ENCODE data around the gene RAX2.
"Not testable (repeated sequence)": the region's sequence is repeated elsewhere in the genome, so short reads cannot be mapped to it uniquely, and the experiment has no call there.

RAX2 gene

DNA sequence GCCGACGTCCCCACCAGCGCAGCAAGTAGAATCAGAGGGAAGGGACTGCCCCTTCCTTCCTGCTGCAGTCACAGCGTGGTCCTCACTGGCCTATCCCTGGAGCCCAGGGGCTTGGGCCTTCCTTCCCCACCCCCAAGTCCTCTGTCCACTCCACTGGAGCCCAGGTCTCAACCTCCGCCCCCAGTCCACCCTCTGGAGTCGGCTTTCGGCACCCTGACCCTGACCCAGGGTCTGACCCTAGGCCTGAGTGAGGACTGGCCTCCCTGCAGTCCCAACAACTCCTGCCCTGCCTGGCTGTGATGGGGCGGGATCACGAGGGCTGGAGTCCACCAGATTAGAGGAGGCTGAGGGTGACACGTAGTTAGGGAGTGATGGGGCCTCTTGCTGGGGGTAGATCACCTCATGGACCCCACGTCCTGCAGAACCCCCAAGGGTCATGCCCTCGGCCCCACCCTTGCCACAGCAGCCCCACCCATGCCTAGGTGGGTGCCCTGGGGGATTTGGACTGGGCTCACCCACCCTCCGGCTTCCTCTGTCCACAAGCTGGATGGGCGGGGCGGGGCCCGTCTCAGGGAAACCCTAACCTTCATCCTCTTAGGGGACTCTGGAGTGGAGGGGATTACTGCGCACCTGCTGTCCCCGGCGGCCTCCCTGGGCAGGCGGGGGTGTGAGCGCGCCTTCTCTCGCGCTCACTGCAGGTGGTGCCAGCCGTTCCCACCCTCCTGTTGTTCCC lies 3.8 kb downstream of the RAX2 start:
- Histone ChIP-seq H3K9me3 (ENCODE audit: insufficient read depth, low read length, severe bottlenecking) (no peaks in the 10 kb centered on the region), H2AFZ (ENCODE audit: low read depth, low read length) (no peak overlapping the region), H3K27ac (ENCODE audit: low read length) (no peak overlapping the region), H3K9ac (ENCODE audit: low read depth, low read length) (no peak overlapping the region), H3K4me2 (ENCODE audit: insufficient read depth, low read length) (no peak overlapping the region), H3K4me1 (ENCODE audit: insufficient read depth, low read length) (peaks cover 7% of the 10 kb centered on the region), H3K36me3 (ENCODE audit: insufficient read depth, low read length) (peaks cover 34% of the 10 kb centered on the region), H3K27me3 (ENCODE audit: insufficient read depth, low read length, poor library complexity) (no peaks in the 10 kb centered on the region), H4K20me1 (ENCODE audit: insufficient read depth, low read length) (no peaks in the 10 kb centered on the region), H3K79me2 (ENCODE audit: insufficient read depth, low read length) (peaks cover 4% of the 10 kb centered on the region), H3K4me3 (ENCODE audit: low read depth in 1 of 2, low read length in 2 of 2) (no peak overlapping the region)
- TF ChIP-seq, protein P1, sequence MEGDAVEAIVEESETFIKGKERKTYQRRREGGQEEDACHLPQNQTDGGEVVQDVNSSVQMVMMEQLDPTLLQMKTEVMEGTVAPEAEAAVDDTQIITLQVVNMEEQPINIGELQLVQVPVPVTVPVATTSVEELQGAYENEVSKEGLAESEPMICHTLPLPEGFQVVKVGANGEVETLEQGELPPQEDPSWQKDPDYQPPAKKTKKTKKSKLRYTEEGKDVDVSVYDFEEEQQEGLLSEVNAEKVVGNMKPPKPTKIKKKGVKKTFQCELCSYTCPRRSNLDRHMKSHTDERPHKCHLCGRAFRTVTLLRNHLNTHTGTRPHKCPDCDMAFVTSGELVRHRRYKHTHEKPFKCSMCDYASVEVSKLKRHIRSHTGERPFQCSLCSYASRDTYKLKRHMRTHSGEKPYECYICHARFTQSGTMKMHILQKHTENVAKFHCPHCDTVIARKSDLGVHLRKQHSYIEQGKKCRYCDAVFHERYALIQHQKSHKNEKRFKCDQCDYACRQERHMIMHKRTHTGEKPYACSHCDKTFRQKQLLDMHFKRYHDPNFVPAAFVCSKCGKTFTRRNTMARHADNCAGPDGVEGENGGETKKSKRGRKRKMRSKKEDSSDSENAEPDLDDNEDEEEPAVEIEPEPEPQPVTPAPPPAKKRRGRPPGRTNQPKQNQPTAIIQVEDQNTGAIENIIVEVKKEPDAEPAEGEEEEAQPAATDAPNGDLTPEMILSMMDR (IDR thresholded peaks at IDR 0.05; ENCODE audit: borderline replicate concordance, extremely low read depth, low read length, poor library complexity, severe bottlenecking) = no peak
- no peak for TF ChIP-seq EZH2 (IDR thresholded peaks at IDR 0.05; ENCODE audit: borderline replicate concordance, low read depth, low read length, severe bottlenecking)
- ATAC-seq (ENCODE audit: insufficient read depth, low read depth) (no peak), DNase-seq (no peak)

DNA sequence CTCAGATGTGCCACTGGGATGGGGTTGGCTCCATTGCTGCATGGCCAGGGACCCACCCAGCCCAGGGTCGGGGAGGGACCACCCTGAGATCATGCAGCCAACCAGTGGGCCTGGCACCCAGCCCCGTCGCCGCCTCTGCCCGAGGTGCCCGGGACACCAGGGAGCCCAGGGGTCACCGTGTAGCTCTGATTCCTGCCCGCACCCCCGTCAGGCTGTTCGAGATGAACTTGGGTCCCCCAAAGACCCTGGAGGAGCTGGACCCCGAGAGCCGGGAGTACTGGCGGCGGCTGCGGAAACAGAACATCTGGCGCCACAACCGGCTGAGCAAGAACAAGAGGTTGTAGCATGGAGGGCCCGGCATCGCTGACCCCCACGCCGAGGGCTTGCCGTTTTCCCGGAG lies 5.0 kb downstream of the RAX2 start:
- no peak overlapping the region for H3K4me2 ChIP-seq (ENCODE audit: insufficient read depth, low read length)
- no peak overlapping the region for H3K4me3 ChIP-seq (ENCODE audit: low read depth in 1 of 2, low read length in 2 of 2)
- H3K9ac ChIP-seq (ENCODE audit: low read depth, low read length) = no peak overlapping the region
- H3K27me3 ChIP-seq (ENCODE audit: insufficient read depth, low read length, poor library complexity) = no peaks in the 10 kb centered on the region
- ATAC-seq (ENCODE audit: insufficient read depth, low read depth) = no peak
- DNase-seq = no peak
- no peak for TF ChIP-seq EZH2 (IDR thresholded peaks at IDR 0.05; ENCODE audit: borderline replicate concordance, low read depth, low read length, severe bottlenecking)
- TF ChIP-seq, protein P1 (IDR thresholded peaks at IDR 0.05; ENCODE audit: borderline replicate concordance, extremely low read depth, low read length, poor library complexity, severe bottlenecking) = no peak
- H3K4me1 ChIP-seq (ENCODE audit: insufficient read depth, low read length) = peaks cover 13% of the 10 kb centered on the region
- no peak overlapping the region for H3K27ac ChIP-seq (ENCODE audit: low read length)
- H3K79me2 ChIP-seq (ENCODE audit: insufficient read depth, low read length) = peaks cover 6% of the 10 kb centered on the region
- no peaks in the 10 kb centered on the region for H4K20me1 ChIP-seq (ENCODE audit: insufficient read depth, low read length)
- peaks cover 34% of the 10 kb centered on the region for H3K36me3 ChIP-seq (ENCODE audit: insufficient read depth, low read length)
- H2AFZ ChIP-seq (ENCODE audit: low read depth, low read length) = no peak overlapping the region
- H3K9me3 ChIP-seq (ENCODE audit: insufficient read depth, low read length, severe bottlenecking) = no peaks in the 10 kb centered on the region

DNA sequence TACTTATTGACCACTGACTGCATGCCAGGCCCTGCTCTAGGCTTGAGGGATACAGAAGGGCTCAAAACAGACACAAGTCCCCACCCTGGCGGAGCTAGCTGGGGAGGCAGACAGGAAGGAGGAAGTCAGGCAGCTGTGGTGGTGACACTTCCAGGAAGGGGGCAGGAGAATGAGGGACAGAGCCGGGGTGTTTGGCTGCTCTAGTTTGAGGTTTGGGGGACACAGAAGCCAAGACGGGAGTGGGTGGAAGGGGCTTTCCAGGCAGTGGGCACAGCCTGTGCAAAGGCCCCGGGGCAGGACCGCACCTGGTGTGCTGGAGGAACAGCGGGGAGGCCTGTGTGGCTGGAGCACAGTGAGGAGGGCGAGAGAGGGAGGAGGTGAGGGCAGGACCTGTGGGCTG lies 5.5 kb downstream of the RAX2 start:
- no peak for ATAC-seq (ENCODE audit: insufficient read depth, low read depth)
- TF ChIP-seq, protein P1 (IDR thresholded peaks at IDR 0.05; ENCODE audit: borderline replicate concordance, extremely low read depth, low read length, poor library complexity, severe bottlenecking) = no peak
- TF ChIP-seq EZH2 (IDR thresholded peaks at IDR 0.05; ENCODE audit: borderline replicate concordance, low read depth, low read length, severe bottlenecking) = no peak
- H3K4me2 ChIP-seq (ENCODE audit: insufficient read depth, low read length) = no peak overlapping the region

DNA sequence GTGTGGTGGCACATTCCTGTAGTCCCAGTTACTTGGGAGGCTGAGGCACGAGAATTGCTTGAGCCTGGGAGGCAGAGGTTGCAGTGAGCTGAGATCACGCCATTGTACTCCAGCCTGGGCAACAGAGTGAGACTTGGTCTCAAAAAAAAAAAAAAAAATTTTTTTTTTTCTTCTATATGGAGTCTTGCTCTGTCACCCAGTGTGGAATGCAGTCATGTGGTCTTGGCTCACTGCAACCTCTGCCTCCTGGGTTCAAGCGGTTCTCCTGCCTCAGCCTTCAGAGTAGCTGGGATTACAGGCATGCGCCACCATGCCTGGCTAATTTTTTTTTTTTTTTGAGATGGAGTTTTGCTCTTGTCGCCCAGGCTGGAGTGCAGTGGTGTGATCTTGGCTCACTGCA lies 6.3 kb downstream of the RAX2 start:
- not testable (repeated sequence) for DNase-seq; H2AFZ ChIP-seq (ENCODE audit: low read depth, low read length); H3K9ac ChIP-seq (ENCODE audit: low read depth, low read length); ATAC-seq (ENCODE audit: insufficient read depth, low read depth); H3K4me2 ChIP-seq (ENCODE audit: insufficient read depth, low read length); H3K9me3 ChIP-seq (ENCODE audit: insufficient read depth, low read length, severe bottlenecking); H3K27me3 ChIP-seq (ENCODE audit: insufficient read depth, low read length, poor library complexity); H4K20me1 ChIP-seq (ENCODE audit: insufficient read depth, low read length); H3K4me3 ChIP-seq (ENCODE audit: low read depth in 1 of 2, low read length in 2 of 2); H3K27ac ChIP-seq (ENCODE audit: low read length)
- Histone ChIP-seq H3K4me1 (ENCODE audit: insufficient read depth, low read length) (peaks cover 21% of the 10 kb centered on the region), H3K79me2 (ENCODE audit: insufficient read depth, low read length) (peaks cover 13% of the 10 kb centered on the region), H3K36me3 (ENCODE audit: insufficient read depth, low read length) (peaks cover 34% of the 10 kb centered on the region)

More for the DNA sequence above, 5.5 kb downstream of the RAX2 start:
- Histone ChIP-seq H3K79me2 (ENCODE audit: insufficient read depth, low read length) (peaks cover 6% of the 10 kb centered on the region), H3K4me3 (ENCODE audit: low read depth in 1 of 2, low read length in 2 of 2) (no peak overlapping the region), H3K27me3 (ENCODE audit: insufficient read depth, low read length, poor library complexity) (no peaks in the 10 kb centered on the region), H3K4me1 (ENCODE audit: insufficient read depth, low read length) (peaks cover 18% of the 10 kb centered on the region), H2AFZ (ENCODE audit: low read depth, low read length) (no peak overlapping the region), H3K9ac (ENCODE audit: low read depth, low read length) (no peak overlapping the region), H4K20me1 (ENCODE audit: insufficient read depth, low read length) (no peaks in the 10 kb centered on the region), H3K27ac (ENCODE audit: low read length) (no peak overlapping the region), H3K9me3 (ENCODE audit: insufficient read depth, low read length, severe bottlenecking) (no peaks in the 10 kb centered on the region), H3K36me3 (ENCODE audit: insufficient read depth, low read length) (peaks cover 34% of the 10 kb centered on the region)
- no peak for DNase-seq

All from DND-41 (cell line).